Lower leg skin (tissue), 4 donors: ENCODE results near the gene AUH. TPM values are rescaled to one million over a fixed set of nuclear protein-coding genes. Genes with fewer than 3 reads are reported as not detected.

ENCODE experiments used
- DNase-seq, 2 donors: peaks; one replicate each; pipeline ENCODE4 v3.0.0-alpha.2; 2019; ENCODE audit warnings: low spot score in 2 of 2
- H3K4me3 ChIP-seq: fragments of 200-600 bp; sonication (generic); 2 replicates; pipeline ENCODE4 v1.5.1; 2017; ENCODE audit warnings: mild to moderate bottlenecking, low read depth; ENCODE audit not compliant: poor library complexity, severe bottlenecking
- CTCF ChIP-seq, 3 donors: fragments of 450-650 bp; IDR thresholded peaks; one replicate each; pipeline ENCODE4 v1.5.1; 2016; ENCODE audit warnings: antibody characterized with exemption in 3 of 3, mild to moderate bottlenecking in 3 of 3, moderate library complexity in 2 of 3
- POLR2A ChIP-seq, 2 donors: fragments of 450-650 bp; IDR thresholded peaks; one replicate each; pipeline ENCODE4 v1.6.1; 2016 to 2017; ENCODE audit warnings: antibody characterized with exemption in 2 of 2, mild to moderate bottlenecking in 1 of 2, moderate library complexity in 1 of 2
- WGBS, 2 donors: methylation state at CpG; one replicate each; pipeline ENCODE4 v1.1.5; 2018; 5-methylcytosine and 5-hydroxymethylcytosine counted together
- intact Hi-C: fragments of 100-400 bp; cut with DNase I; formaldehyde crosslinking; loops from one replicate; pipeline ENCODE4 v1.15.0; 2023; ENCODE audit warnings: low total_unique reads
- total RNA-seq, 4 donors: library from RNA; depleted of rRNA; stranded (reverse); fragments of >200 nt; gene quantifications; one replicate each; pipeline ENCODE4 v1.1.0, GENCODE V29; 2016

Gene AUH
- total RNA-seq, 4 donors from 2014 or later = 30.7 to 54.4 (median 32.4) TPM

- no peak for DNase-seq
- intact Hi-C loops = no loop called here
- TF ChIP-seq CTCF (IDR thresholded peaks at IDR 0.05) (no peak), POLR2A (IDR thresholded peaks at IDR 0.05) (no peak)
- no peak overlapping the region for H3K4me3 ChIP-seq
- WGBS, 2 donors = 87 to 89% methylated on average over 7 to 8 of the region's 8 CpGs
Observed at GRCh38 chr9:91181541-91181940, 180.2 kb downstream of the AUH start.

GRCh38 chr9:91180930-91181268, 180.8 kb downstream of the AUH start:
- intact Hi-C loops = no loop called here
- WGBS, 2 donors = 97 to 98% methylated on average over 2 to 3 of the region's 3 CpGs
- TF ChIP-seq POLR2A (IDR thresholded peaks at IDR 0.05) = no peak
- TF ChIP-seq CTCF (IDR thresholded peaks at IDR 0.05) = no peak
- H3K4me3 ChIP-seq = no peak overlapping the region
- DNase-seq = no peak

DNA sequence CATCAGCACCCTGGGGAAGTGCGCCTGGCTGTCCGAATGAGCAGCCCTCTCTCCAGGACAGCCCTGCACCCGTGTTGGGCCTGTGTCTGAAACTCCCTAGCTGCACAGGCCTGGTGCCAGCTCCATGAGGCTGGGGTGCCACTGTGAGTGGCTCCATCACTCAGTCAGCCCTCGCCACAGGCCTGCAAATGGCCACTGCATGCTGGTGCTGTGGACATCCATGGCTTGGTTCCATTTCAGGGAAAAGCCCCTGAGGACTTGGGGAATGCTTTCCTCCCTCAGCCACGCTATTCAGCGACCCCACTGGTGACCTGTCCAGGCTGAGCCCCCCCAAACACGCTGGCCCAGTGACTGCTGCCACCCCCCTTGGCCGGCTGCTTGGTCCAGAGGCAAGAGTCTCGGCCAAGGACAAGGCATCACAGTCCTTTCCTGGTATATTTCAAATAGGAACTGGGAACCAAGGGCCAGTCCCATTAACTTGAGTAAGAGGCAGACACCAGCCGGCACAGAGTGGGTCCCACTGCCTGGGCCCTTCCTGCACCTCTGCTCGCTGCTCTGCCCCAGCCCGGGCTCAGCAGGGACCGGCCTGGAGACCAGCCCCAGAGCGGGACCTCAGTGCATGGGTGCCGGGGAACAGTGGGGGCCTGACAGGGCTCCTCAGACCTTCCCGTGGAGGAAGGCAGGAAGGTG, 181.3 kb downstream of the AUH start:
- WGBS, 2 donors = 91 to 98% methylated on average over 9 to 16 of the region's 16 CpGs
- no peak overlapping the region for H3K4me3 ChIP-seq
- intact Hi-C loops = no loop called here
- peak in 1 of 2 donors; percentile 80 for DNase-seq
- no peak for TF ChIP-seq CTCF (IDR thresholded peaks at IDR 0.05)
- no peak for TF ChIP-seq POLR2A (IDR thresholded peaks at IDR 0.05)

DNA sequence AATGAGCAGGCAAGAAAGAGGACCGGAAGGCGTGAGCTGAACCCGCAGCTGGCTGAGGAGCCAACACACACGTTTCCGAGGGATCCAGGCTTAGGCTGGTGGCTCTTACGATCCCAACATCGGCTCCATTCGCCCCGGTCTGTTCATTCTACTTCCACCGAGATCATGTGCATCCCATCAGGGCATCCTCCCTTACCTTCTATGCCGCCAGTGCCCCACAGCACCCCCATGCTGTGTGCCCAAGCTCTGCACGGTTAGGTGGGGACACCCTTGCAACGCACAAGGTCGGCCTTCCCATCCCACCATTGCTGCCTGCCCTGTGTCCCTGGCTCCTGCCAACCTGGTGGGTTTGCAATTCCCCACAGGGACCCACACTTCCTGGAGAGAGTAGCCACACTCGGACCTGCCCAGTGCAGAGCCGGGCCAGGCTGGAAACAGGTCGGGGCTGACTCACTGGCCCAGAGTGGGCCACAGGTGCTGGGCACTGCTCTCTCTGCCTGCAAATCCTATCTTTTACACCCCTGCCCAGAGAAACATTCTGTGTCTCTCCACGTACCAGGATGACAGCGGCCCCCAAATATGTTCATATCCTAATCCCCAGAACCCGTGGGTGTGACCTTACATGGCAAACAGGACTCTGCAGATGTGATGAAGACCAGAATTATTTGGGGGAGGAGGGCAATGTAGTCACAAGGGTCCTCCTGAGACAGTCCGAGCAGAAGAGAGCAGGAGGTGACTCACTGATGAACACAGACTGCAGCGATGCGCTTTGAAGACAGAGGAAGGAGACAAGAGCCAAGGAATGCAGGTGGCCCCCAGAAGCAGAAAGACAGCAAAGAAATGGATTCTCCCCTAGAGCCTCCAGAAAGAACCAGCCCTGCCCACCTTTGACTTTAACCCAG, 182.2 kb downstream of the AUH start:
- DNase-seq = peak in 1 of 2 donors; percentile 79
- WGBS, 2 donors = 87% methylated on average over 22 to 23 of the region's 23 CpGs
- intact Hi-C loops = no loop called here
- H3K4me3 ChIP-seq = no peak overlapping the region
- TF ChIP-seq POLR2A (IDR thresholded peaks at IDR 0.05) (no peak), CTCF (IDR thresholded peaks at IDR 0.05) (no peak)

DNA sequence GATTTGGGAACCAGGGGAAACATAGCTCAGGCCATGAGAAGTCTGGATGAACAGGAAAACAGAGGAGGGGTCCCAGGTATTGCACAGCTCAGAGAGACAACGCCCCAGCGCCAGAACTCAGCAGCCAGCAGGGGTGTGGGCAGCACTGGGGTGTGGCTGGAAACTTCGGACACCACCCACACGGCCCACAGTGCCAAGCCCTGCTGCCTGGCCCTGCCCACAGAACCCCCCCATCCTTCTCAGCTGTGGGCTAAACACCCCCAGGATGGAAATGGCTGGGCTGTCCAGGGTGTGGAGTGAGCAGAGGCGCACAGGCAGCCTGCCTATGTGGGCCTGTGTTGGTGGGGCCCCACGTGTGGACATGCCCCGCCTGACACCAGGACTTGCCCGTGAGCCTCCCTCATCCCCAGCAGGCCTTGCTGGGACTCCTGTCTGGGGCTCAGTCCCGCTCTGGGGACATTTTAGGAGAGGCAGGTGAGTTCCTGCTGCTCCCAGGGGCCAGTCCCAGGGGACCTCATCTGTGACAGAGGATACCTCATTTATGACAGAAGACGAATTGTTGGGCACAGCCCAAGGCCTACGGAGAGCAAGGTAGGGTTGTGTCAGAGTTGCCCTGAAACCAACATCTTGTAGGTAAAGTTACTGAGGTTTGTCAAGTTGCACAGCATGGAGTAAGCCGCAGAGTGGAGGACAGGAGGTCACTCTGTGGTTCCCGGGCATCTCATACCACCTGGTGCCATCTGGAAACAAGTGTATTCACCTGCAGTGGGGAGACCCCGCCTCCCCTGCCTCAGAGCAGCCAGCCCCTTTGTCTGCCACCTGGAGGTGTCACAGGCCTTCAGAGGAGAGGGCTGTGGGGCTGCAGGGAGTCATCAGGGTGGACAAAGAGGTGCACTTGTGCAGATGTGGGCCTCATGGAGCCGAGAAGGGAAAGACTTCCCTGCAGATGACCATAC, 183.2 kb downstream of the AUH start:
- WGBS, 2 donors = 62 to 70% methylated on average over 10 to 13 of the region's 15 CpGs
- intact Hi-C loops = no loop called here
- no peak overlapping the region for H3K4me3 ChIP-seq
- TF ChIP-seq CTCF (IDR thresholded peaks at IDR 0.05) = no peak
- no peak for TF ChIP-seq POLR2A (IDR thresholded peaks at IDR 0.05)
- DNase-seq = peak in 1 of 2 donors; percentile 84
